HCT116 (cell line): Measurements from ENCODE around the gene CBX5. TPM values are rescaled to one million over a fixed set of nuclear protein-coding genes. Genes with fewer than 3 reads are reported as not detected.
A peak's percentile ranks its signal among the peaks of the same experiment; 100 is the strongest.

ENCODE experiments used
- CEBPB ChIP-seq: IDR thresholded peaks from 2 replicates; pipeline ENCODE4 v1.6.1; 2012; ENCODE audit warnings: low read depth
- EGR1 ChIP-seq: IDR thresholded peaks from 2 replicates; pipeline ENCODE4 v1.6.1; 2012; ENCODE audit warnings: low read depth
- ELF1 ChIP-seq: IDR thresholded peaks from 2 replicates; pipeline ENCODE4 v1.6.1; 2012; ENCODE audit warnings: low read depth, borderline replicate concordance
- EZH2 ChIP-seq: fragments of 200-600 bp; sonication (generic); IDR thresholded peaks from 2 replicates; pipeline ENCODE4 v1.6.1; 2017; ENCODE audit warnings: antibody characterized with exemption, mixed run types
- EZH2phosphoT487 ChIP-seq: fragments of 200-600 bp; IDR thresholded peaks from 2 replicates; pipeline ENCODE4 v1.6.1; 2018; ENCODE audit warnings: antibody characterized with exemption, borderline replicate concordance
- FOSL1 ChIP-seq: IDR thresholded peaks from 2 replicates; pipeline ENCODE4 v1.6.1; 2012; ENCODE audit warnings: low read depth
- JUND ChIP-seq: IDR thresholded peaks from 2 replicates; pipeline ENCODE4 v1.6.1; 2012
- POLR2A ChIP-seq: IDR thresholded peaks from 2 replicates; pipeline ENCODE4 v1.7.0; 2011; ENCODE audit warnings: borderline replicate concordance; ENCODE audit not compliant: insufficient read depth, insufficient read length; ENCODE audit errors: extremely low read depth
- RAD21 ChIP-seq: IDR thresholded peaks from 2 replicates; pipeline ENCODE4 v1.6.1; 2012; ENCODE audit warnings: low read depth, mild to moderate bottlenecking
- SRF ChIP-seq: IDR thresholded peaks from 2 replicates; pipeline ENCODE4 v1.6.1; 2012; ENCODE audit warnings: low read depth
- TCF7L2 ChIP-seq: IDR thresholded peaks from 2 replicates; pipeline ENCODE4 v1.7.0; 2011; ENCODE audit warnings: borderline replicate concordance, inconsistent platforms; ENCODE audit not compliant: insufficient read depth, insufficient read length; ENCODE audit errors: extremely low read depth
- ZFX ChIP-seq: fragments of 450-650 bp; IDR thresholded peaks from 2 replicates; pipeline ENCODE4 v1.6.1; 2017
- ZNF274 ChIP-seq: fragments of 200-500 bp; sonication (Bioruptor generic); IDR thresholded peaks from 2 replicates; pipeline ENCODE4 v1.6.1; 2014; ENCODE audit warnings: mild to moderate bottlenecking, low read depth, low read length, inconsistent platforms
- total RNA-seq: library from RNA; stranded (reverse); gene quantifications from one replicate; pipeline ENCODE4 v1.2.1, GENCODE V29; 2021; ENCODE audit not compliant: unreplicated experiment
- TF ChIP-seq, protein P1 (sequence below), 3 experiments: fragments of 200-600 bp in 1 of 3; sonication (generic) in 1 of 3; IDR thresholded peaks in 2 of 3; conservative IDR thresholded peaks in 1 of 3; 2 replicates each; pipeline ENCODE4 v1.5.1; 2012 to 2017; ENCODE audit warnings: low read depth in 2 of 3, low read length in 2 of 3, antibody characterized with exemption in 1 of 3, borderline replicate concordance in 1 of 3, control low read depth in 1 of 3, mild to moderate bottlenecking in 1 of 3, mixed read lengths in 1 of 3, mixed run types in 1 of 3, moderate library complexity in 1 of 3; ENCODE audit not compliant: insufficient read depth in 1 of 3
- TF ChIP-seq, protein P2 (sequence below): IDR thresholded peaks from 2 replicates; pipeline ENCODE4 v1.6.1; 2012

The CBX5 gene
- total RNA-seq, 1 experiment from 2014 or later = 72.3 TPM

DNA sequence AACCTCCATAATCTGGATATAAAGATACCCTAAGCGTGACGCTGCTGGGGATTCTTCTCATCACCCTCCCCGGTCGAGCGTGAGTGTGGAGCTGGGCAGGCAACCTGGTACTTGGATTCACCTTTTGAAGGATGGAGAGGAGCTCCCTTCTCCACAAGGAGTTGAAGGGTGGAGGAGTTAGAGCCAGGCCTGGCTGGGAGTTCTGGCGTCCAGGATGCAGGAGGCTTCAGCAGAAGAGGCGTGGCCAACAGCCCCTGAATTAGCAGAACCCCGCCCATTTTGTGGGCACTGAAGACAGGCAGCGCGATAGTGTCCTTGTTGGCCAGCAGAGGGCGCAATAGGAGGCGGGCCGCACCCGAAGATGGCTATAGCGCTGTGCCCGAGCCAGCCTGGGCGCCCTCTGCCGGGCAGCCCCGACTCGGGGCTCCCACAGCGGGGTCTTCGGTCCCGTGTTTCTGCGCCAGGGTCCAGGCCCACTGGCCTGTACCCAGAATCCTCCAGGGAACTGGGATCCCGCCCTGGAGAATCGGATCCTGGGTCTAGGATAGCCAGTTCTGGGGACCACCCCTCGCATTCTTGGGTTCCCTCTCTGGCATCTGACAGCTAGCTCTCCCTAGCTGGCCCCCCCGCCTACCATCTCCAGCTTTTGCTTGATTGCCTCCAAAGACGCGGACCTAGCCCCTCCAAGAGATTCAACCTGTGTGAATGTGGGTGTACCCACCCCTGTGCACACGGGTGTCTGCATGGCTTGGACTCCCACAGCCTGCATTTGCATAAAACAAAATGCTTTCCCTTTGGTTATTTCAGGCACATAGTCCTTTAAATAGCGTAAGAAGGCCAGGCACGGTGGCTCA is 65.1 kb downstream of the CBX5 start (continued):
- TF ChIP-seq, protein P1, sequence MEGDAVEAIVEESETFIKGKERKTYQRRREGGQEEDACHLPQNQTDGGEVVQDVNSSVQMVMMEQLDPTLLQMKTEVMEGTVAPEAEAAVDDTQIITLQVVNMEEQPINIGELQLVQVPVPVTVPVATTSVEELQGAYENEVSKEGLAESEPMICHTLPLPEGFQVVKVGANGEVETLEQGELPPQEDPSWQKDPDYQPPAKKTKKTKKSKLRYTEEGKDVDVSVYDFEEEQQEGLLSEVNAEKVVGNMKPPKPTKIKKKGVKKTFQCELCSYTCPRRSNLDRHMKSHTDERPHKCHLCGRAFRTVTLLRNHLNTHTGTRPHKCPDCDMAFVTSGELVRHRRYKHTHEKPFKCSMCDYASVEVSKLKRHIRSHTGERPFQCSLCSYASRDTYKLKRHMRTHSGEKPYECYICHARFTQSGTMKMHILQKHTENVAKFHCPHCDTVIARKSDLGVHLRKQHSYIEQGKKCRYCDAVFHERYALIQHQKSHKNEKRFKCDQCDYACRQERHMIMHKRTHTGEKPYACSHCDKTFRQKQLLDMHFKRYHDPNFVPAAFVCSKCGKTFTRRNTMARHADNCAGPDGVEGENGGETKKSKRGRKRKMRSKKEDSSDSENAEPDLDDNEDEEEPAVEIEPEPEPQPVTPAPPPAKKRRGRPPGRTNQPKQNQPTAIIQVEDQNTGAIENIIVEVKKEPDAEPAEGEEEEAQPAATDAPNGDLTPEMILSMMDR (IDR thresholded peaks at IDR 0.05 in 2 of 3, conservative IDR thresholded peaks at IDR 0.05 in 1 of 3; ENCODE audit: borderline replicate concordance in 1 of 3, insufficient read depth in 1 of 3, low read depth in 2 of 3, low read length in 2 of 3) = peak; percentile 98 to 100 (median 99)
- TF ChIP-seq ELF1 (no peak), EZH2phosphoT487 (no peak), FOSL1 (no peak), ZFX (no peak), CEBPB (no peak), EGR1 (no peak), POLR2A (no peak), RAD21 (peak; percentile 70), JUND (no peak), EZH2 (no peak), SRF (no peak; the same call in 1 of the 2 replicates), ZNF274 (no peak), TCF7L2 (no peak)
- TF ChIP-seq, protein P2, sequence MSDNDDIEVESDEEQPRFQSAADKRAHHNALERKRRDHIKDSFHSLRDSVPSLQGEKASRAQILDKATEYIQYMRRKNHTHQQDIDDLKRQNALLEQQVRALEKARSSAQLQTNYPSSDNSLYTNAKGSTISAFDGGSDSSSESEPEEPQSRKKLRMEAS = no peak
